SU-DHL-6 (cell line): ENCODE data around the gene SLC12A5.

Experiments used
- H2AFZ ChIP-seq: fragments of 200-600 bp; sonication (generic); 2 replicates; pipeline ENCODE4 v1.6.1; 2014; ENCODE audit warnings: low read depth, mild to moderate bottlenecking, moderate library complexity, mixed read lengths, antibody characterized with exemption, low read length; ENCODE audit not compliant: severe bottlenecking
- H3F3A ChIP-seq: fragments of 200-600 bp; shearing (Covaris generic); 2 replicates; pipeline ENCODE4 v1.6.0; 2016; ENCODE audit warnings: antibody characterized with exemption, mild to moderate bottlenecking; ENCODE audit not compliant: insufficient read depth
- H3K27ac ChIP-seq: fragments of 200-600 bp; sonication (generic); 2 replicates; pipeline ENCODE4 v1.5.1; 2016; ENCODE audit warnings: low read depth, mild to moderate bottlenecking, low read length, moderate library complexity, mixed read lengths
- H3K27me3 ChIP-seq: fragments of 200-600 bp; sonication (generic), shearing (Covaris generic); 2 replicates; pipeline ENCODE4 v1.6.0; 2014; ENCODE audit warnings: mild to moderate bottlenecking, low read length
- H3K36me3 ChIP-seq: fragments of 200-600 bp; sonication (generic); 2 replicates; pipeline ENCODE4 v1.6.1; 2014; ENCODE audit warnings: mild to moderate bottlenecking, low read length, mixed read lengths
- H3K4me2 ChIP-seq: fragments of 300-600, 200-600 bp; shearing (Covaris generic), sonication (generic); 2 replicates; pipeline ENCODE4 v1.6.0; 2014; ENCODE audit warnings: low read length, low read depth, mild to moderate bottlenecking; ENCODE audit not compliant: poor library complexity, severe bottlenecking
- H3K4me3 ChIP-seq: fragments of 200-600 bp; sonication (generic); 2 replicates; pipeline ENCODE4 v1.5.1; 2014; ENCODE audit warnings: antibody characterized with exemption, low read length, mild to moderate bottlenecking, mixed read lengths; ENCODE audit not compliant: insufficient read depth, poor library complexity, severe bottlenecking
- H3K79me2 ChIP-seq: fragments of 200-600 bp; sonication (generic); 2 replicates; pipeline ENCODE4 v1.6.1; 2014; ENCODE audit warnings: mild to moderate bottlenecking, low read length, moderate library complexity; ENCODE audit not compliant: insufficient read depth
- H3K9ac ChIP-seq: fragments of 200-600 bp; sonication (generic); 2 replicates; pipeline ENCODE4 v1.7.0; 2014; ENCODE audit warnings: mild to moderate bottlenecking, low read length
- H3K9me2 ChIP-seq: fragments of 200-600 bp; sonication (generic); replicated peaks from 2 replicates; pipeline ENCODE4 v1.6.1; 2014; ENCODE audit warnings: low read length; ENCODE audit not compliant: insufficient read depth
- H3K9me3 ChIP-seq: fragments of 200-600 bp; sonication (generic); 2 replicates; pipeline ENCODE4 v1.6.1; 2014; ENCODE audit warnings: low read length, mixed read lengths; ENCODE audit not compliant: insufficient read depth
- H4K20me1 ChIP-seq: fragments of 200-600 bp; sonication (generic); 2 replicates; pipeline ENCODE4 v1.6.1; 2014; ENCODE audit warnings: low read depth, mild to moderate bottlenecking, antibody characterized with exemption, low read length, moderate library complexity, mixed read lengths
- CTCF ChIP-seq: fragments of 200-600 bp; sonication (generic); IDR thresholded peaks from one replicate; pipeline ENCODE4 v1.5.1; 2017; ENCODE audit warnings: antibody characterized with exemption, mild to moderate bottlenecking, low read length, moderate library complexity; ENCODE audit not compliant: insufficient read depth, poor library complexity, severe bottlenecking
- EZH2phosphoT487 ChIP-seq: fragments of 200-600 bp; sonication (generic), shearing (Covaris generic); conservative IDR thresholded peaks from 2 replicates; pipeline ENCODE4 v1.6.1; 2018; ENCODE audit warnings: mild to moderate bottlenecking, antibody characterized with exemption, low read length, moderate library complexity, mixed read lengths

SLC12A5 gene

GRCh38 chr20:46101957-46102356 lies 72.9 kb downstream of the SLC12A5 start:
- no peak overlapping the region for H3K4me2 ChIP-seq
- no peaks in the 10 kb centered on the region for H3K36me3 ChIP-seq
- no peaks in the 10 kb centered on the region for H3K79me2 ChIP-seq
- no peaks in the 10 kb centered on the region for H3F3A ChIP-seq
- H4K20me1 ChIP-seq: no peaks in the 10 kb centered on the region
- H2AFZ ChIP-seq: no peak overlapping the region
- no peaks in the 10 kb centered on the region for H3K27me3 ChIP-seq
- no peak overlapping the region for H3K27ac ChIP-seq
- no peak overlapping the region for H3K9ac ChIP-seq
- H3K4me3 ChIP-seq: no peak overlapping the region
- TF ChIP-seq CTCF (no peak), EZH2phosphoT487 (no peak)
- no peaks in the 10 kb centered on the region for H3K9me2 ChIP-seq
- H3K9me3 ChIP-seq: no peaks in the 10 kb centered on the region

- Histone ChIP-seq H3K9me3 (no peaks in the 10 kb centered on the region), H3K27me3 (no peaks in the 10 kb centered on the region), H3K9ac (no peak overlapping the region), H2AFZ (no peak overlapping the region), H4K20me1 (no peaks in the 10 kb centered on the region), H3K9me2 (no peaks in the 10 kb centered on the region), H3K4me3 (no peak overlapping the region), H3K79me2 (no peaks in the 10 kb centered on the region), H3K36me3 (no peaks in the 10 kb centered on the region), H3K4me2 (no peak overlapping the region), H3F3A (no peaks in the 10 kb centered on the region), H3K27ac (no peak overlapping the region)
- TF ChIP-seq EZH2phosphoT487 (no peak), CTCF (no peak)
Measured at GRCh38 chr20:46102940-46103339, 73.9 kb downstream of the SLC12A5 start.

- H3K27me3 ChIP-seq: no peaks in the 10 kb centered on the region
- no peak overlapping the region for H3K4me2 ChIP-seq
- H3K79me2 ChIP-seq: no peaks in the 10 kb centered on the region
- no peak overlapping the region for H2AFZ ChIP-seq
- H3K27ac ChIP-seq: no peak overlapping the region
- no peaks in the 10 kb centered on the region for H3K9me3 ChIP-seq
- H3F3A ChIP-seq: no peaks in the 10 kb centered on the region
- no peak for TF ChIP-seq EZH2phosphoT487
- no peak for TF ChIP-seq CTCF
- no peaks in the 10 kb centered on the region for H4K20me1 ChIP-seq
- H3K9me2 ChIP-seq: no peaks in the 10 kb centered on the region
- no peak overlapping the region for H3K9ac ChIP-seq
- H3K4me3 ChIP-seq: no peak overlapping the region
- no peaks in the 10 kb centered on the region for H3K36me3 ChIP-seq
Measured at GRCh38 chr20:46104262-46104661, 75.2 kb downstream of the SLC12A5 start.
